WTC11 (cell line): ENCODE results near the gene LDLRAD4. TPM values are rescaled to one million over a fixed set of nuclear protein-coding genes. Genes with fewer than 3 reads are reported as not detected.

Experiments used
- ATAC-seq: fragments of 200-7000 bp; cut with Tn5 transposase; 2 replicates; pipeline ENCODE4 v1.10.0; 2021; ENCODE audit warnings: mild to moderate bottlenecking, moderate library complexity
- CTCF ChIA-PET: fragments of 300-600 bp; sonication (Branson Sonifier 250); formaldehyde crosslinking; loops from one replicate; lab custom pipeline; 2021; ENCODE audit warnings: antibody characterized with exemption; lab: Charles Lee
- POLR2A ChIA-PET: fragments of 350-600 bp; sonication (Branson Sonifier 250); formaldehyde crosslinking; loops from one replicate; lab custom pipeline; 2021; ENCODE audit warnings: antibody characterized with exemption; lab: Charles Lee
- DNase-seq: peaks from one replicate; pipeline ENCODE4 v3.0.0; 2021; ENCODE audit warnings: low spot score
- H3K27ac Mint-ChIP-seq: 2 replicates; pipeline ENCODE4 v1.8.0; 2021; ENCODE audit warnings: mixed read lengths
- H3K27me3 Mint-ChIP-seq: 2 replicates; pipeline ENCODE4 v1.8.0; 2021; ENCODE audit warnings: low read depth, mild to moderate bottlenecking, moderate library complexity, mixed read lengths
- H3K36me3 Mint-ChIP-seq: 2 replicates; pipeline ENCODE4 v1.8.0; 2021; ENCODE audit warnings: mixed read lengths
- H3K4me1 Mint-ChIP-seq: 2 replicates; pipeline ENCODE4 v1.8.0; 2022; ENCODE audit warnings: mixed read lengths
- H3K4me3 Mint-ChIP-seq: 2 replicates; pipeline ENCODE4 v1.8.0; 2021; ENCODE audit warnings: mild to moderate bottlenecking, moderate library complexity, mixed read lengths
- H3K9me3 Mint-ChIP-seq: 2 replicates; pipeline ENCODE4 v1.8.0; 2021; ENCODE audit warnings: mixed read lengths
- CBFB ChIP-seq: sonication (generic); formaldehyde crosslinking; IDR thresholded peaks from 2 replicates; pipeline ENCODE4 v1.8.1; 2022; ENCODE audit warnings: mild to moderate bottlenecking, low read depth, missing genetic modification reagents
- MAX ChIP-seq: sonication (generic); formaldehyde crosslinking; IDR thresholded peaks from 2 replicates; pipeline ENCODE4 v1.8.0; 2022; ENCODE audit warnings: mild to moderate bottlenecking, missing genetic modification reagents
- MXD4 ChIP-seq: fragments of 250-450 bp; sonication (Bioruptor Pico); IDR thresholded peaks from 2 replicates; pipeline ENCODE4 v1.8.0; 2021; ENCODE audit warnings: mild to moderate bottlenecking, moderate library complexity, borderline replicate concordance
- NR1H2 ChIP-seq: sonication (generic); formaldehyde crosslinking; IDR thresholded peaks from 2 replicates; pipeline ENCODE4 v1.9.0; 2021; ENCODE audit warnings: mild to moderate bottlenecking, moderate library complexity, missing genetic modification reagents
- NR3C1 ChIP-seq: sonication (generic); formaldehyde crosslinking; conservative IDR thresholded peaks from 2 replicates; pipeline ENCODE4 v1.8.1; 2023; ENCODE audit warnings: low read depth, mild to moderate bottlenecking, missing genetic modification reagents
- OVOL2 ChIP-seq: fragments of 250-450 bp; sonication (Bioruptor Pico); IDR thresholded peaks from 2 replicates; pipeline ENCODE4 v1.9.0; 2021; ENCODE audit warnings: mild to moderate bottlenecking, borderline replicate concordance
- RELA ChIP-seq: sonication (generic); formaldehyde crosslinking; IDR thresholded peaks from 2 replicates; pipeline ENCODE4 v1.8.1; 2022; ENCODE audit warnings: missing genetic modification reagents, mild to moderate bottlenecking, borderline replicate concordance
- RORB ChIP-seq: fragments of 250-450 bp; sonication (Bioruptor Pico); IDR thresholded peaks from 2 replicates; pipeline ENCODE4 v1.9.0; 2021; ENCODE audit warnings: mild to moderate bottlenecking
- SMAD4 ChIP-seq: sonication (generic); formaldehyde crosslinking; IDR thresholded peaks from 2 replicates; pipeline ENCODE4 v1.8.0; 2022; ENCODE audit warnings: mild to moderate bottlenecking, missing genetic modification reagents
- TEAD4 ChIP-seq: sonication (generic); formaldehyde crosslinking; IDR thresholded peaks from 2 replicates; pipeline ENCODE4 v1.8.0; 2022; ENCODE audit warnings: mild to moderate bottlenecking, missing genetic modification reagents
- ZBTB43 ChIP-seq: sonication (generic); formaldehyde crosslinking; IDR thresholded peaks from 2 replicates; pipeline ENCODE4 v1.8.1; 2023; ENCODE audit warnings: mild to moderate bottlenecking, missing genetic modification reagents
- ZNF138 ChIP-seq: sonication (generic); formaldehyde crosslinking; conservative IDR thresholded peaks from 2 replicates; pipeline ENCODE4 v1.8.1; 2022; ENCODE audit warnings: mild to moderate bottlenecking, moderate library complexity, missing genetic modification reagents
- ZNF396 ChIP-seq: fragments of 250-450 bp; sonication (Bioruptor Pico); IDR thresholded peaks from 2 replicates; pipeline ENCODE4 v1.8.0; 2021; ENCODE audit warnings: mild to moderate bottlenecking, moderate library complexity, borderline replicate concordance
- ZNF423 ChIP-seq: fragments of 250-450 bp; sonication (Bioruptor Pico); IDR thresholded peaks from 2 replicates; pipeline ENCODE4 v2.1.2; 2022; ENCODE audit warnings: mild to moderate bottlenecking, moderate library complexity
- ZSCAN18 ChIP-seq: fragments of 250-450 bp; sonication (Bioruptor Pico); IDR thresholded peaks from 2 replicates; pipeline ENCODE4 v2.1.2; 2022; ENCODE audit warnings: mild to moderate bottlenecking, moderate library complexity
- total RNA-seq: library from RNA; stranded (reverse); gene quantifications from 3 replicates; pipeline ENCODE4 v1.2.3, GENCODE V29; 2021
- TF ChIP-seq, protein P1 (sequence below): fragments of 250-450 bp; sonication (Bioruptor Pico); conservative IDR thresholded peaks from 2 replicates; pipeline ENCODE4 v1.9.0; 2021; ENCODE audit warnings: mild to moderate bottlenecking

Gene LDLRAD4
- total RNA-seq, 1 experiment from 2014 or later: 6.2 TPM

GRCh38 chr18:13298262-13298661 is 79.7 kb downstream of the LDLRAD4 start (continued):
- TF ChIP-seq ZSCAN18: no peak
- no peak for TF ChIP-seq ZNF138 (CRISPR knock-in tag)

GRCh38 chr18:13300029-13300428 is 81.5 kb downstream of the LDLRAD4 start:
- Mint-ChIP-seq H3K4me3 (no peak overlapping the region), H3K27ac (no peak overlapping the region)
- no peak for DNase-seq
- TF ChIP-seq RORB (CRISPR knock-in tag): no peak
- no peak for TF ChIP-seq ZBTB43
- TF ChIP-seq, protein P1, sequence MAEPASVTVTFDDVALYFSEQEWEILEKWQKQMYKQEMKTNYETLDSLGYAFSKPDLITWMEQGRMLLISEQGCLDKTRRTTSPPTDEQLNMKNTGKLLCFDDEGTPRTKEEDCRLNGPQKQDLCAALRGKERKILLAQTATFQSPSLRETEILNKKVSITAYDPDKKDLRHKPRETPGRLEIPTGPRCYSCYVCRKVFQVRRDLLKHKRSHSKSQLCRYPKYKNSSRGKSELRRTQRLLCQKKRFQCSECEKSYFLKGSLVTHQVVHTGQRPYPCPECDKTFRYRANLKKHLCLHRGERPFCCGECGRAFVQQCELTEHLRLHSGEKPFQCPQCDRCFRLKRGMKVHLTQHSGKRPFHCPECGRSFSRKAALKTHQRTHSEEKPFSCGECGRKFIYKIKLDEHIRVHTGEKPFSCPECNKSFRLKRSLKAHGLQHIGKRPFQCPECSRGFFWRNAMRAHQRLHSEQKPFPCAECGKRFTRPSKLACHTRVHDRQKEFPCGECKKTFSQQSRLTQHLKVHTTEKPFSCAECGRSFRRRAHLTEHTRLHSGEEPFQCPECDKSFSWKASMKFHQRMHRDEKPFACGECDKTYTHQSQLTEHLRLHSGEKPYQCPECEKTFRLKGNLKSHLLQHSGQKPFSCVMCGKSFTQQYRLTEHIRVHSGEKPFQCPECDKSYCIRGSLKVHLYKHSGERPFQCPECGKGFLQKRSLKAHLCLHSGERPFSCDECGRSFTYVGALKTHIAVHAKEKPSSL (CRISPR knock-in tag): no peak
- TF ChIP-seq NR3C1 (CRISPR knock-in tag): no peak
- no peak for TF ChIP-seq ZSCAN18
- no peak for TF ChIP-seq RELA (CRISPR knock-in tag)
- TF ChIP-seq, all 79 proteins: peak for 0
- ChIA-PET CTCF (no interaction called here), POLR2A (no interaction called here)
- no peak for ATAC-seq
- H3K27me3 Mint-ChIP-seq: no peaks in the 10 kb centered on the region
- H3K9me3 Mint-ChIP-seq: no peaks in the 10 kb centered on the region
- H3K4me1 Mint-ChIP-seq: peaks cover 12% of the 10 kb centered on the region
- no peaks in the 10 kb centered on the region for H3K36me3 Mint-ChIP-seq

DNA sequence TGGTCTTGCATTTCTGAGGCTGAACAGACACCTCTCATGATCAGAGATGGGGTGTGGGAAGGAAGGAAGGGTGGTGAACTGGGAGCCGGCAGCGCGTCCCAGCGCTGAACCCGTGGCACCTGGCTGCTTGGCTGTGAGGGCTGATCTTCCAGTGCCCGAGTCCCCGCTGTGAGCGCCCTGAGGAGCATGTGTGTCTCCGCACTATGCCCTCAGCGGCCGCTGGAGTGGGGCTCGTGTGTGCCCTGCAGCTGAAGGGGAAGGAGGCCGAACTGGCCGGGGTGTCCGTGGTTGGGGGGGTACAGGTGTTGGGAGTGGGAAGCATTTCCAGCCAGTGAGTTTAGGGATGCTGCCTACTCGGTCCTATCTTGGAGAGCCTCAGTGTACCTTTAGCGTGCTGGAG is 82.2 kb downstream of the LDLRAD4 start:
- TF ChIP-seq ZNF423 (CRISPR knock-in tag): no peak
- no peak for TF ChIP-seq NR1H2 (CRISPR knock-in tag)
- no peak for TF ChIP-seq TEAD4
- TF ChIP-seq MAX (CRISPR knock-in tag): no peak
- TF ChIP-seq, protein P1 (CRISPR knock-in tag): no peak
- TF ChIP-seq OVOL2: no peak
- no peak for TF ChIP-seq RORB (CRISPR knock-in tag)
- no peak for TF ChIP-seq ZNF396
- no peak for TF ChIP-seq SMAD4 (CRISPR knock-in tag)
- TF ChIP-seq MXD4: no peak
- no peak for TF ChIP-seq CBFB (CRISPR knock-in tag)
- Mint-ChIP-seq H3K4me1 (peaks cover 12% of the 10 kb centered on the region), H3K4me3 (no peak overlapping the region), H3K27me3 (no peaks in the 10 kb centered on the region), H3K36me3 (no peaks in the 10 kb centered on the region), H3K9me3 (peaks cover 5% of the 10 kb centered on the region; the same call in 1 of the 2 replicates), H3K27ac (no peak overlapping the region)
- POLR2A ChIA-PET: no interaction called here
- CTCF ChIA-PET: no interaction called here
- ATAC-seq (no peak), DNase-seq (no peak)
